ENCODE results near the gene GSX1.

- no peak for TF ChIP-seq CTCF (IDR thresholded peaks at IDR 0.05; ENCODE audit: low read depth, low read length, missing input control)
- TF ChIP-seq REST (IDR thresholded peaks at IDR 0.05) = no peak
- TF ChIP-seq SP1 (IDR thresholded peaks at IDR 0.05) = no peak
- TF ChIP-seq FOXA1 (IDR thresholded peaks at IDR 0.05) = no peak
- TF ChIP-seq FOXA2 (IDR thresholded peaks at IDR 0.05) = no peak
- no peak for TF ChIP-seq TAF1 (conservative IDR thresholded peaks at IDR 0.05)
- TF ChIP-seq MAX (IDR thresholded peaks at IDR 0.05) = no peak
- no peak for TF ChIP-seq HNF4A (conservative IDR thresholded peaks at IDR 0.05)
- no peak for TF ChIP-seq ZBTB33 (IDR thresholded peaks at IDR 0.05)
Observed at GRCh38 chr13:27775943-27776342, 16.3 kb upstream of the GSX1 start.

All from liver (tissue), 3 donors.